MCF 10A (cell line): ENCODE measurements around the gene LPP. TPM values are rescaled to one million over a fixed set of nuclear protein-coding genes. Genes with fewer than 3 reads are reported as not detected.

Source experiments
- BruUV-seq: library from RNA; stranded (reverse); fragments of 400-500 nt; replicated peaks from 2 replicates; lab custom pipeline; 2021; lab: Mats Ljungman, UMichigan
- CTCF ChIA-PET: fragments of 300-600 bp; sonication (Branson Sonifier 250); formaldehyde crosslinking; extraction: SDS; loops from one replicate; lab custom pipeline; 2021; ENCODE audit warnings: antibody characterized with exemption, inconsistent platforms; lab: Yijun Ruan, JAX
- POLR2A ChIA-PET: fragments of 300-600, 350-650 bp; sonication (Branson Sonifier 250); formaldehyde crosslinking; extraction: SDS; loops from one replicate; lab custom pipeline; 2020; ENCODE audit warnings: antibody characterized with exemption, inconsistent platforms; lab: Yijun Ruan, JAX
- DNase-seq: peaks from one replicate; pipeline ENCODE4 v3.0.0-alpha.2; 2018; ENCODE audit not compliant: unreplicated experiment
- H3K27ac Mint-ChIP-seq: one replicate; pipeline ENCODE4 v1.8.0; 2022; ENCODE audit warnings: mild to moderate bottlenecking, low read depth, mixed read lengths; ENCODE audit not compliant: unreplicated experiment
- H3K27me3 Mint-ChIP-seq: one replicate; pipeline ENCODE4 v1.8.0; 2022; ENCODE audit warnings: mixed read lengths; ENCODE audit not compliant: insufficient read depth, unreplicated experiment
- H3K36me3 Mint-ChIP-seq: one replicate; pipeline ENCODE4 v1.8.0; 2022; ENCODE audit warnings: mild to moderate bottlenecking, moderate library complexity, mixed read lengths; ENCODE audit not compliant: insufficient read depth, unreplicated experiment
- H3K4me1 Mint-ChIP-seq: one replicate; pipeline ENCODE4 v1.8.0; 2022; ENCODE audit warnings: mixed read lengths; ENCODE audit not compliant: insufficient read depth, unreplicated experiment
- H3K4me3 Mint-ChIP-seq: one replicate; pipeline ENCODE4 v1.8.0; 2022; ENCODE audit warnings: mild to moderate bottlenecking, moderate library complexity, mixed read lengths; ENCODE audit not compliant: unreplicated experiment
- H3K9me3 Mint-ChIP-seq: one replicate; pipeline ENCODE4 v1.8.0; 2022; ENCODE audit warnings: mixed read lengths; ENCODE audit not compliant: unreplicated experiment
- CTCF ChIP-seq: fragments of 200-600 bp; IDR thresholded peaks from one replicate; pipeline ENCODE4 v1.8.0; 2022; ENCODE audit warnings: antibody characterized with exemption, mild to moderate bottlenecking; ENCODE audit not compliant: unreplicated experiment
- intact Hi-C: fragments of 100-400 bp; cut with micrococcal nuclease; formaldehyde crosslinking; loops from 2 replicates; pipeline ENCODE4 v1.14.1; 2022
- total RNA-seq: library from RNA; stranded (reverse); gene quantifications from 2 replicates; pipeline ENCODE4 v1.2.3, GENCODE V29; 2022

The LPP gene
- total RNA-seq, 1 experiment from 2014 or later = 117 TPM

- Mint-ChIP-seq H3K4me3 (no peak overlapping the region), H3K36me3 (no peaks in the 10 kb centered on the region), H3K27ac (no peak overlapping the region), H3K9me3 (peaks cover 7% of the 10 kb centered on the region), H3K27me3 (no peaks in the 10 kb centered on the region), H3K4me1 (no peaks in the 10 kb centered on the region)
- DNase-seq = no peak
- ChIA-PET CTCF (no interaction called here), POLR2A (no interaction called here)
- intact Hi-C loops = no loop called here
- BruUV-seq = no TSS peak
- TF ChIP-seq CTCF = no peak
These were observed 40.2 kb upstream of the LPP start for GRCh38 chr3:188113756-188114155.

GRCh38 chr3:188119846-188120245 is 34.1 kb upstream of the LPP start:
- no peak overlapping the region for H3K27ac Mint-ChIP-seq
- no peaks in the 10 kb centered on the region for H3K36me3 Mint-ChIP-seq
- no peak overlapping the region for H3K4me3 Mint-ChIP-seq
- no TSS peak for BruUV-seq
- intact Hi-C loops = no loop called here
- no peaks in the 10 kb centered on the region for H3K27me3 Mint-ChIP-seq
- no peaks in the 10 kb centered on the region for H3K9me3 Mint-ChIP-seq
- ChIA-PET CTCF (no interaction called here), POLR2A (no interaction called here)
- no peaks in the 10 kb centered on the region for H3K4me1 Mint-ChIP-seq
- DNase-seq = no peak
- no peak for TF ChIP-seq CTCF

- no peak for DNase-seq
- no TSS peak for BruUV-seq
- Mint-ChIP-seq H3K27ac (no peak overlapping the region), H3K27me3 (no peaks in the 10 kb centered on the region), H3K4me3 (no peak overlapping the region), H3K36me3 (no peaks in the 10 kb centered on the region), H3K4me1 (no peaks in the 10 kb centered on the region), H3K9me3 (no peaks in the 10 kb centered on the region)
- intact Hi-C loops = no loop called here
- TF ChIP-seq CTCF = no peak
- ChIA-PET CTCF (no interaction called here), POLR2A (no interaction called here)
These were observed 31.3 kb upstream of the LPP start for GRCh38 chr3:188122571-188123169.

GRCh38 chr3:188123170-188123905 is 30.6 kb upstream of the LPP start:
- intact Hi-C loops = no loop called here
- Mint-ChIP-seq H3K4me1 (no peaks in the 10 kb centered on the region), H3K27me3 (no peaks in the 10 kb centered on the region), H3K9me3 (no peaks in the 10 kb centered on the region), H3K36me3 (no peaks in the 10 kb centered on the region), H3K4me3 (no peak overlapping the region), H3K27ac (no peak overlapping the region)
- no peak for TF ChIP-seq CTCF
- peak; percentile 13 for DNase-seq
- BruUV-seq = no TSS peak
- POLR2A ChIA-PET = interaction anchor here (0.9 kb wide), 1 partner anchor 722 kb away, joined by 3 read pairs; no protein-coding TSS in a partner anchor
- CTCF ChIA-PET = no interaction called here
